ENCODE results near the gene ANK3. TPM values are rescaled to one million over a fixed set of nuclear protein-coding genes. Genes with fewer than 3 reads are reported as not detected.

The ANK3 gene
- total and polyA plus RNA-seq, 2 experiments from 2014 or later = 46.5 to 85.2 TPM

- Histone ChIP-seq H2AFZ (no peak overlapping the region), H3K9me2 (ENCODE audit: insufficient read depth) (no peaks in the 10 kb centered on the region), H3K27ac (ENCODE audit: low read depth) (no peak overlapping the region), H3K4me3 (no peak overlapping the region), H3F3A (replicated peaks; ENCODE audit: low read depth) (no peaks in the 10 kb centered on the region), H3K36me3 (ENCODE audit: insufficient read depth) (no peaks in the 10 kb centered on the region), H3K79me2 (replicated peaks; ENCODE audit: insufficient read depth) (no peaks in the 10 kb centered on the region), H3K27me3 (ENCODE audit: insufficient read depth) (no peaks in the 10 kb centered on the region), H4K20me1 (replicated peaks; ENCODE audit: insufficient read depth) (no peaks in the 10 kb centered on the region), H3K4me2 (no peak overlapping the region), H3K4me1 (ENCODE audit: insufficient read depth) (peaks cover 23% of the 10 kb centered on the region)
- ATAC-seq (no peak), DNase-seq (ENCODE audit: low spot score) (no peak)
- TF ChIP-seq JUNB (IDR thresholded peaks at IDR 0.05; ENCODE audit: unreplicated experiment) (no peak), CREB1 (CRISPR knock-in tag; IDR thresholded peaks at IDR 0.05; ENCODE audit: low read depth) (no peak), STAT1 (IDR thresholded peaks at IDR 0.05; ENCODE audit: unreplicated experiment) (no peak), NANOG (IDR thresholded peaks at IDR 0.05; ENCODE audit: borderline replicate concordance) (no peak), POLR2AphosphoS5 (IDR thresholded peaks at IDR 0.05; ENCODE audit: low read depth) (no peak), REST (IDR thresholded peaks at IDR 0.05; ENCODE audit: unreplicated experiment) (no peak), EZH2 (IDR thresholded peaks at IDR 0.05; ENCODE audit: low read depth, unreplicated experiment) (no peak), EZH2phosphoT487 (IDR thresholded peaks at IDR 0.05; ENCODE audit: unreplicated experiment) (no peak), CTCF (conservative IDR thresholded peaks at IDR 0.05; ENCODE audit: low read depth in 2 of 2) (no peak), ZNF331 (CRISPR knock-in tag; IDR thresholded peaks at IDR 0.05; ENCODE audit: low read depth) (no peak)
- Mint-ChIP-seq H3K36me3 (ENCODE audit: low read depth) (no peaks in the 10 kb centered on the region), H3K4me1 (peaks cover 19% of the 10 kb centered on the region), H3K27me3 (ENCODE audit: insufficient read depth, low read depth, poor library complexity) (peaks cover 4% of the 10 kb centered on the region), H3K27ac (no peak overlapping the region), H3K4me3 (no peak overlapping the region), H3K9me3 (no peaks in the 10 kb centered on the region)
These were observed 134.9 kb downstream of the ANK3 start for GRCh38 chr10:60254776-60255175.

- DNase-seq (ENCODE audit: low spot score) (no peak), ATAC-seq (no peak)
- Mint-ChIP-seq H3K4me1 (peaks cover 10% of the 10 kb centered on the region), H3K4me3 (no peak overlapping the region), H3K27ac (no peak overlapping the region), H3K27me3 (ENCODE audit: insufficient read depth, low read depth, poor library complexity) (peaks cover 4% of the 10 kb centered on the region), H3K36me3 (ENCODE audit: low read depth) (no peaks in the 10 kb centered on the region), H3K9me3 (no peaks in the 10 kb centered on the region)
- no peaks in the 10 kb centered on the region for H3K27me3 ChIP-seq (ENCODE audit: insufficient read depth)
- peaks cover 11% of the 10 kb centered on the region; the same call in 1 of the 2 replicates for H3K4me1 ChIP-seq (ENCODE audit: insufficient read depth)
- H3K4me2 ChIP-seq = no peak overlapping the region
- H3K4me3 ChIP-seq = no peak overlapping the region
- no peaks in the 10 kb centered on the region for H3K9me2 ChIP-seq (ENCODE audit: insufficient read depth)
- H3K27ac ChIP-seq (ENCODE audit: low read depth) = no peak overlapping the region
- no peaks in the 10 kb centered on the region for H3F3A ChIP-seq (replicated peaks; ENCODE audit: low read depth)
- H3K36me3 ChIP-seq (ENCODE audit: insufficient read depth) = no peaks in the 10 kb centered on the region
- H2AFZ ChIP-seq = no peak overlapping the region
- no peaks in the 10 kb centered on the region for H4K20me1 ChIP-seq (replicated peaks; ENCODE audit: insufficient read depth)
- H3K79me2 ChIP-seq (replicated peaks; ENCODE audit: insufficient read depth) = no peaks in the 10 kb centered on the region
- TF ChIP-seq EZH2 (IDR thresholded peaks at IDR 0.05; ENCODE audit: low read depth, unreplicated experiment) (no peak), ZNF331 (CRISPR knock-in tag; IDR thresholded peaks at IDR 0.05; ENCODE audit: low read depth) (no peak), JUNB (IDR thresholded peaks at IDR 0.05; ENCODE audit: unreplicated experiment) (no peak), ZNF462 (CRISPR knock-in tag; IDR thresholded peaks at IDR 0.05) (no peak)
These were observed 136.2 kb downstream of the ANK3 start for GRCh38 chr10:60253484-60253883.

All from GM23338 (cell line).